HepG2 (cell line): Measurements from ENCODE around the gene HS3ST5. TPM values are rescaled to one million over a fixed set of nuclear protein-coding genes. Genes with fewer than 3 reads are reported as not detected.

ENCODE experiments used
- KIAA2018 ChIP-seq: sonication (generic); formaldehyde crosslinking; IDR thresholded peaks from 2 replicates; pipeline ENCODE4 v1.5.0; 2020; ENCODE audit warnings: mild to moderate bottlenecking, missing genetic modification reagents, borderline replicate concordance
- MIER3 ChIP-seq: IDR thresholded peaks from 2 replicates; pipeline ENCODE4 v1.6.1; 2016; ENCODE audit warnings: missing compliant biosample characterization, borderline replicate concordance
- NFKB2 ChIP-seq: sonication (generic); formaldehyde crosslinking; IDR thresholded peaks from 2 replicates; pipeline ENCODE4 v1.4.0; 2020; ENCODE audit warnings: missing genetic modification reagents, borderline replicate concordance
- PHF20 ChIP-seq: sonication (generic); formaldehyde crosslinking; IDR thresholded peaks from 2 replicates; pipeline ENCODE4 v1.5.0; 2020; ENCODE audit warnings: mild to moderate bottlenecking, missing genetic modification reagents
- SALL1 ChIP-seq: sonication (generic); formaldehyde crosslinking; IDR thresholded peaks from 2 replicates; pipeline ENCODE4 v1.8.0; 2022; ENCODE audit warnings: mild to moderate bottlenecking, missing genetic modification reagents
- SMAD1 ChIP-seq: sonication (generic); formaldehyde crosslinking; IDR thresholded peaks from 2 replicates; pipeline ENCODE4 v1.4.0; 2020; ENCODE audit warnings: missing genetic modification reagents, low read depth, mild to moderate bottlenecking, borderline replicate concordance
- ZBTB25 ChIP-seq: IDR thresholded peaks from 2 replicates; pipeline ENCODE4 v1.6.1; 2018; ENCODE audit warnings: missing genetic modification reagents
- ZFYVE20 ChIP-seq: sonication (generic); formaldehyde crosslinking; IDR thresholded peaks from 2 replicates; pipeline ENCODE4 v1.8.0; 2023; ENCODE audit warnings: low read depth, mild to moderate bottlenecking, moderate library complexity, missing genetic modification reagents, borderline replicate concordance
- ZNF326 ChIP-seq: sonication (generic); formaldehyde crosslinking; IDR thresholded peaks from 2 replicates; pipeline ENCODE4 v1.4.0; 2020; ENCODE audit warnings: missing genetic modification reagents, borderline replicate concordance
- ZNF335 ChIP-seq: sonication (generic); formaldehyde crosslinking; IDR thresholded peaks from 2 replicates; pipeline ENCODE4 v1.4.0; 2020; ENCODE audit warnings: missing genetic modification reagents
- ZNF432 ChIP-seq: sonication (generic); formaldehyde crosslinking; IDR thresholded peaks from 2 replicates; pipeline ENCODE4 v1.5.0; 2020; ENCODE audit warnings: missing genetic modification reagents, mild to moderate bottlenecking, borderline replicate concordance
- ZNF496 ChIP-seq: sonication (generic); formaldehyde crosslinking; IDR thresholded peaks from 2 replicates; pipeline ENCODE4 v1.8.1; 2023; ENCODE audit warnings: mild to moderate bottlenecking, moderate library complexity, missing genetic modification reagents; ENCODE audit not compliant: insufficient replicate concordance
- ZNF605 ChIP-seq: sonication (generic); formaldehyde crosslinking; IDR thresholded peaks from 2 replicates; pipeline ENCODE4 v1.8.0; 2022; ENCODE audit warnings: mild to moderate bottlenecking, missing genetic modification reagents
- polyA plus RNA-seq, 8 experiments: library from polyadenylated mRNA; depleted of rRNA in 3 of 8; stranded (reverse) in 7 of 8; unstranded in 1 of 8; fragments of >200 nt; fragmentation: Illumina TruSeq in 4 of 8; extraction: Trizol in 4 of 8; gene quantifications; 2 replicates each; pipeline versions ENCODE4 v1.2.1 to v1.2.3, GENCODE V29; 2011 to 2016; ENCODE audit warnings: low read depth in 4 of 8, missing spikeins in 1 of 8, mixed read lengths in 1 of 8; ENCODE audit not compliant: insufficient read depth in 1 of 8
- total RNA-seq, 5 experiments: library from RNA; depleted of rRNA; stranded (reverse); fragments of >200 nt; fragmentation: Illumina TruSeq; extraction: Trizol; gene quantifications; 2 replicates each; pipeline ENCODE4 v1.2.3, GENCODE V29; 2016; ENCODE audit warnings: low read depth in 1 of 5
- TF ChIP-seq, protein P1 (sequence below): IDR thresholded peaks from 2 replicates; pipeline ENCODE4 v1.6.1; 2012; ENCODE audit warnings: low read depth, low read length, improper control_type of control experiment
- TF ChIP-seq, protein P2 (sequence below): sonication (generic); formaldehyde crosslinking; conservative IDR thresholded peaks from 2 replicates; pipeline ENCODE4 v1.4.0; 2020; ENCODE audit warnings: missing genetic modification reagents

HS3ST5 gene
- total and polyA plus RNA-seq, 2 of the 13 experiments (the other 11 are each of a cell fraction or from before 2014, with no cell fraction given) = 1.1 to 1.6 TPM

- TF ChIP-seq KIAA2018 (CRISPR knock-in tag) (no peak), ZBTB25 (CRISPR knock-in tag) (no peak), ZNF605 (CRISPR knock-in tag) (peak; percentile 81), ZNF326 (no peak), SALL1 (CRISPR knock-in tag) (peak; percentile 80), ZFYVE20 (no peak), SMAD1 (CRISPR knock-in tag) (no peak), ZNF432 (CRISPR knock-in tag) (no peak), NFKB2 (CRISPR knock-in tag) (peak; percentile 51; the same call in 1 of the 2 replicates), MIER3 (CRISPR knock-in tag) (no peak; the same call in 1 of the 2 replicates), ZNF496 (CRISPR knock-in tag) (no peak), ZNF335 (CRISPR knock-in tag) (no peak), PHF20 (CRISPR knock-in tag) (no peak)
- TF ChIP-seq, protein P1, sequence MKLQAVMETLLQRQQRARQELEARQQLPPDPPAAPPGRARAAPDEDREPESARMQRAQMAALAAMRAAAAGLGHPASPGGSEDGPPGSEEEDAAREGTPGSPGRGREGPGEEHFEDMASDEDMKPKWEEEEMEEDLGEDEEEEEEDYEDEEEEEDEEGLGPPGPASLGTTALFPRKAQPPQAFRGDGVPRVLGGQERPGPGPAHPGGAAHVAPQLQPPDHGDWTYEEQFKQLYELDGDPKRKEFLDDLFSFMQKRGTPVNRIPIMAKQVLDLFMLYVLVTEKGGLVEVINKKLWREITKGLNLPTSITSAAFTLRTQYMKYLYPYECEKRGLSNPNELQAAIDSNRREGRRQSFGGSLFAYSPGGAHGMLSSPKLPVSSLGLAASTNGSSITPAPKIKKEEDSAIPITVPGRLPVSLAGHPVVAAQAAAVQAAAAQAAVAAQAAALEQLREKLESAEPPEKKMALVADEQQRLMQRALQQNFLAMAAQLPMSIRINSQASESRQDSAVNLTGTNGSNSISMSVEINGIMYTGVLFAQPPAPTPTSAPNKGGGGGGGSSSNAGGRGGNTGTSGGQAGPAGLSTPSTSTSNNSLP = no peak
- TF ChIP-seq, protein P2, sequence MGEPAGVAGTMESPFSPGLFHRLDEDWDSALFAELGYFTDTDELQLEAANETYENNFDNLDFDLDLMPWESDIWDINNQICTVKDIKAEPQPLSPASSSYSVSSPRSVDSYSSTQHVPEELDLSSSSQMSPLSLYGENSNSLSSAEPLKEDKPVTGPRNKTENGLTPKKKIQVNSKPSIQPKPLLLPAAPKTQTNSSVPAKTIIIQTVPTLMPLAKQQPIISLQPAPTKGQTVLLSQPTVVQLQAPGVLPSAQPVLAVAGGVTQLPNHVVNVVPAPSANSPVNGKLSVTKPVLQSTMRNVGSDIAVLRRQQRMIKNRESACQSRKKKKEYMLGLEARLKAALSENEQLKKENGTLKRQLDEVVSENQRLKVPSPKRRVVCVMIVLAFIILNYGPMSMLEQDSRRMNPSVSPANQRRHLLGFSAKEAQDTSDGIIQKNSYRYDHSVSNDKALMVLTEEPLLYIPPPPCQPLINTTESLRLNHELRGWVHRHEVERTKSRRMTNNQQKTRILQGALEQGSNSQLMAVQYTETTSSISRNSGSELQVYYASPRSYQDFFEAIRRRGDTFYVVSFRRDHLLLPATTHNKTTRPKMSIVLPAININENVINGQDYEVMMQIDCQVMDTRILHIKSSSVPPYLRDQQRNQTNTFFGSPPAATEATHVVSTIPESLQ (CRISPR knock-in tag) = no peak
Measured at GRCh38 chr6:114342826-114343781, at the start of gene HS3ST5 (continued).
